ENCODE measurements around the gene PPIF.

- TF ChIP-seq CTCF (IDR thresholded peaks at IDR 0.05; ENCODE audit: extremely low read depth in 1 of 2, insufficient read depth in 1 of 2, low read depth in 1 of 2, low read length in 2 of 2) (no peak), EZH2 (IDR thresholded peaks at IDR 0.05; ENCODE audit: borderline replicate concordance, low read depth, low read length, severe bottlenecking) (no peak), POLR2A (IDR thresholded peaks at IDR 0.05; ENCODE audit: low read depth, low read length) (no peak), FOS (IDR thresholded peaks at IDR 0.05; ENCODE audit: borderline replicate concordance, insufficient read depth, low read length) (no peak), POLR2AphosphoS5 (IDR thresholded peaks at IDR 0.05; ENCODE audit: insufficient read depth, low read depth, low read length) (no peak), GATA2 (IDR thresholded peaks at IDR 0.05; ENCODE audit: insufficient read depth, insufficient read length, low read depth, low read length) (no peak), MAX (IDR thresholded peaks at IDR 0.05; ENCODE audit: insufficient read depth, insufficient read length) (no peak), MYC (IDR thresholded peaks at IDR 0.05; ENCODE audit: low read depth, low read length) (no peak), JUN (IDR thresholded peaks at IDR 0.05; ENCODE audit: borderline replicate concordance, insufficient read depth, insufficient read length, low read depth) (no peak)
These were observed 28.9 kb downstream of the PPIF start for GRCh38 chr10:79376078-79376628.
